GM21526 (cell line): ENCODE results near the gene C1orf122.
A peak's percentile ranks its signal among the peaks of the same experiment; 100 is the strongest.
"Not testable (repeated sequence)": the region's sequence is repeated elsewhere in the genome, so short reads cannot be mapped to it uniquely, and the experiment has no call there.

ENCODE experiments used
- ATAC-seq: cut with Tn5 transposase; IDR thresholded peaks from one replicate; pipeline ENCODE4 v1.9.1; 2021; ENCODE audit warnings: moderate library complexity; ENCODE audit not compliant: unreplicated experiment, low FRiP score

C1orf122 gene

GRCh38 chr1:37807555-37808368 is at the start of gene C1orf122, which contains the start of gene YRDC:
C1orf122 (plus strand) TSS chr1:37807790; CDS start chr1:37808405, 615 bp downstream.
YRDC (minus strand) TSS chr1:37808208; CDS start chr1:37808180, 28 bp downstream.
- peak; percentile 67 for ATAC-seq

- ATAC-seq = no peak
Measured at GRCh38 chr1:37759451-37759850, 48.1 kb upstream of the C1orf122 start.

DNA sequence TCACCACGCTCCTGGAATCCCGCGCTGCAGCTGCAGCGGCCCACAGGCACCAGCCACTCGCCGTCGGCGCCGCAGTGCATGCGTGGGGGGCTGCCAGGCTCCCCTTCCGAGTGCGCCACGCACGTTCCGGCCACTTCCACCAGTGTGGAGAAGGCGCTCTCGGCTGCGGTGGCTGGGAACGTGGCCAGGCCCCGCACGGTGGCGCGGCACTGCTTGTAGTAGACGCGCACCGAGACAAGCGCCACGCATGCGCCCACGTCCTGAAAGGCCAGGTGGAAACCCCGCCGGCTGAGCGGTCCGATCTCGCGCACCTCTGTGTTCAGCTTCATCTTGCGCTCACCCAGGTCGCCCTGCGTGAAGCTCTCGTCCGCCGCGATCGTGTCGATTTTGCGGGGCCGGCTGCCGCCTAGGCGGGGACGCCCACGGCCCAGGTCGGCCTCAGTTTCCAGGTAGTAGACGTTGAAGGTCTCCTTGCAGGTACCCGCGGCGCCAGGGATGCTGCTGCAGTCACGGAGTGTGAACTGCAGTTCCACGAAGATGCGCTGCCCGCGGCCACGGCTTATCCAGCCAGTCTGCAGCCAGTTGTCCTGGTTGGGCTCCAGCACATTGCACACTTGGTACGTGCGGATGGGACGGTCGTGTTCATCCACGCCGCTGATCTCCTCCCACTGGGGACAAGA is 46.0 kb upstream of the C1orf122 start:
- no peak for ATAC-seq

DNA sequence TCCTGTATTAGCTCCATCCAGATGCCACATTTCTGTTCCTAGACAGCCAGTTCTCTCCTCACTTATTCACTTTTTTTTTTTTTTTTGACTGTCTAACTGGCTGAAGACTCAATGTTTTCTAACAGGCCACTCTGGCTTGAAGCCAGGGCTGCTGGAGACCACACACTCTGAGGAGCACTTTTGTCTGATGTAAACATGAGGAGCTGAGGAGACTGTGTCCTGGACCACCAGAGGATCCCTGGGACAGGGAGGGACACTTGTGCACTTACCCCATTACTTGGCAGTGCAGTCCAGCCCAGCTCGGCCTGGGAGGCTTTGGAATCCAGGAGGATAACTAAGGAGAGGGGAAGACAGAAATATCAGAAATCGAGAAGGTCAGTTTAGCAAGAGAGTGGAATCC is 45.1 kb upstream of the C1orf122 start:
- no peak for ATAC-seq

DNA sequence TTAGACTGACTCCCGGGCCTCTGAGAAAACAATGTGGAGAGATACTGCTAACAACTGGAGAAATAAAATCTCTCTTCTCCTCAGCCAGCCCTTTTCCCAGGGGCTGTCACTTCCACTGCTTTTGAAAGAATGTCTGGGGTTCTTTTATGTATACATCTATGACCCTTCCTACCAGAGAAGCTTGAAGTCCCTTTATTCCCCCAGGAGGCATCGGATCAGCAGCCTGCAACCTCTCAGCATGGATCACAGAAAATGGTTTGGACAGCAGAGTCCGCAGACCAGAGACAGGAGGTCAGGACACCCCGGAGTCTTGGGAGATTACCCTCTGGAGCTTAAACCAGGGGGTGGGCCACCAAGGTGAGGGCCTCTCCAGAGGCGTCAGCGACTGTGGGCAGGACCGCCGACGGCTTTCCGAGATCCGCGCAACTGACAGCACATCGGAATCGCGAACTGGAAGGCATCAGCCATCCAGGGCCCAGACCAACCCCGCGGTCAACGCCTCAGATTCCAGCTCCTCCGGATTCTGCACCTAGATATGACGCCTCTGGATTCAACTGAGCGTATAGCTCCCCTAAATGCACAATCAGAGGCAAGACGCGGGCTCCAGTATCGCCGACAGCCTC is 43.7 kb upstream of the C1orf122 start:
- ATAC-seq = no peak

GRCh38 chr1:37764414-37764825 is 43.2 kb upstream of the C1orf122 start:
- ATAC-seq = no peak

DNA sequence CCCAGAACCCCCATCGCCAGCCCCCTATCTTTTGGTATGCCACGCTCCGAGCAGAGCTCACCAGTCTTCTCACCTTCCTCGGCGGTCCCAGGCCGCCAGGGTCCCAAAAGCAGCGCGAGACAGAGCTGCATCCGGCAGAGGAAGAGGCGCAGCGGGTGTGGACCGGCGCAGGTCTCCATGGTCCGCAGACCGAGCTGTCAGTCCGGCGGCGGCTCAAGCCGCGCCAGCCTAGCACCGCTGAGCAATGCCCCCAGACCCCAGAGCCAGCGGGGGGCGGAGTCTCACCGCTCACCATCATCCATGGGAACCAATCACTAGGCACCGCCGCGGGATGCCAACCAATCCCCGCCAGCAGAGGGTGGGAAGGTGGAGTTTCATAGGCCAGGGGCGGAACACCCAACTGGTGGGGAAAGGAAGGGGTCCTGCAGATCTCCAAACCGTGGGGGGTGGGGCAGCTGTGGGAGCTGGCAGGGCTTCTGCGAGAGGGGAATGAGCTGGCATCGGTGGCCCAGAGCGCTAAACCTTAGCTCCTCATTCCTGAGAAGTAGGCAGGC is 42.6 kb upstream of the C1orf122 start, which contains the start of gene EPHA10:
EPHA10 (minus strand) TSS at position 233 of the 554 bp plus-strand sequence; CDS start at position 179, 54 bp downstream.
- ATAC-seq = no peak

DNA sequence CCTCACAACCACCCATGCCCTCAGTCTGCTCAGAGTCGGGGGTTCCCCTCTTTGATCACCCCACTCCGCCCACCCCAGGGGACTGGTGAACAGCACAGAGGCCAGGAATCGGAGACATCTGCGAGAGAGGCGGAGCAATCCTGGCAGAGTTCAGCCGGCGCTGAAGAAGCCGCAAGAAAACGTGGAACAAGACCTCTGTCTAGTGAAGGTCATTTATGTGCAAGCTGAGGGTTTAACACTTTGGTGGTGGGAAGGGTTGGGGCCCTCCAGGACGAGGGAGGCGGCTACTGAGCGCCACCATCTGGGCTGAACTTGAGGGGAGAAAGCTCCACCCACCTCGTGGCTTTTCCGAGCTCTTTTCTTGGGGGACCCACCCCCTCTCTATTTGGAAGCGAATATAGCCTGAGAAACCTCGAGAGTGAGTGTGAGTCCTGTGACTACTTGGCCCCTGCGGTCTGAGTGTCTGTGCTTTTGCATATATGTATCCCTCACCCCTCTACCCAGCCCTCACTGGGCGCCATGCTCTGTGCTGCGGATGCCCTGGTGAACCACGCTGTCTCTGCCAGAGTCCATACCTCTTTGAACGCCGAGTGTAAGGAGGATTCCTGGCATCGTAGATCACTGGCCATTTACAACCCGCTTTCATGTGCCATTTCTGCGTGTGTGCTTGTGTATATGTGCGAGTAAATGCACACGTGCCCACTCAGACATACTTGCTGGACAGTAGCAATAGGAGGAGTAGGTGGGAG is 41.5 kb upstream of the C1orf122 start:
- no peak for ATAC-seq

GRCh38 chr1:37767488-37767887 is 40.1 kb upstream of the C1orf122 start:
- ATAC-seq = no peak

DNA sequence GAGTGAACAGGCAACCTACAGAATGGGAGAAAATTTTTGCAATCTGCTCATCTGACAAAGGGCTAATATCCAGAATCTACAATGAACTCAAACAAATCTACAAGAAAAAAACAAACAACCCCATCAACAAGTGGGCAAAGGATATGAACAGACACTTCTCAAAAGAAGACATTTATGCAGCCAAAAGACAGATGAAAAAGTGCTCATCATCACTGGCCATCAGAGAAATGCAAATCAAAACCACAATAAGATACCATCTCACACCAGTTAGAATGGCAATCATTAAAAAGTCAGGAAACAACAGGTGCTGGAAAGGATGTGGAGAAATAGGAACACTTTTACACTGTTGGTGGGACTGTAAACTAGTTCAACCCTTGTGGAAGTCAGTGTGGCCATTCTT is 36.1 kb upstream of the C1orf122 start:
- ATAC-seq = not testable (repeated sequence)

DNA sequence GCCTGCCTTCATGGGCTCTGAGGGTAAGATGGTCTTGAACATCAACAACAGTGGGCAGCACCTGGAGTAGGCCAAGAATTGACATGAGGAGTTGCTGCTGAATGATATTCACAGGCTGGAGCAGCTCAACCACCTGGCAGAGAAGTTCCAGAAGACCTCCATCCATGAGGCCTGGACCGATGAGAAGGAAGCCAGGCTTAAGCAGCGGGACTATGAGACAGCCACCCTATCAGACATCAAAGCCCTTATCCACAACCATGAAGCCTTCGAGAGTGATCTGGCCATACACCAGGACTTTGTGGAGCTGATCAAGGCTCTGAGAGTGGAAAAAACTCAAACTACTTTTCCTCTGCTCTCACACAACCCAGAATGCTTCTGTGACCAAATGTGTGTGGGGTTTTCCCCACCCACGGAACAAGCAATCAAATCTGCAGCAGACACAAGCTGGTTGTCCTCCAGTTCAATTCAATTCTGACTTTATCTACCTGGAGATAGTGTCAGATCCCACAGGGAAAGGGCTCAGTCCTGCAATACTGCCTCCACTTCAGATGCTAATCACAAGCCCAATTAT is 30.6 kb upstream of the C1orf122 start:
- ATAC-seq = no peak

DNA sequence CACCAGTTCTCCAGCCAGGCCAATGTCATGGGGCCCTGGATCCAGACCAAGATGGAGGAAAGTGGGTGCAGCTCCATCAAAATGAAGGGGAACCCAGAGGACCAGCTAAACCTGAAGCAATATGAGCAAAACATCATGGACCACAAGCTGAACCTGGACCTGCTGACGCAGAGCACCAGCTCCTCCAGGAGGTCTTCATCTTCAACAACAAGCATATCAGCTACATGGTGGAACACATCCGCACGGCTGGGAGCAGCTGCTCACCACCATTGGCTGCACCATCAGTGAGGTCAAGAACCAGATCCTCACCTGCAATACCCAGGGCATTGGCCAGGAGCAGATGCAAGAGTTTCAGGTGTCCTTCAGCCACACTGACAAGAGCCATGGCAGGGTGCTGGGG is 28.9 kb upstream of the C1orf122 start:
- no peak for ATAC-seq

- ATAC-seq = no peak
Measured at GRCh38 chr1:37782491-37782890, 25.1 kb upstream of the C1orf122 start.

DNA sequence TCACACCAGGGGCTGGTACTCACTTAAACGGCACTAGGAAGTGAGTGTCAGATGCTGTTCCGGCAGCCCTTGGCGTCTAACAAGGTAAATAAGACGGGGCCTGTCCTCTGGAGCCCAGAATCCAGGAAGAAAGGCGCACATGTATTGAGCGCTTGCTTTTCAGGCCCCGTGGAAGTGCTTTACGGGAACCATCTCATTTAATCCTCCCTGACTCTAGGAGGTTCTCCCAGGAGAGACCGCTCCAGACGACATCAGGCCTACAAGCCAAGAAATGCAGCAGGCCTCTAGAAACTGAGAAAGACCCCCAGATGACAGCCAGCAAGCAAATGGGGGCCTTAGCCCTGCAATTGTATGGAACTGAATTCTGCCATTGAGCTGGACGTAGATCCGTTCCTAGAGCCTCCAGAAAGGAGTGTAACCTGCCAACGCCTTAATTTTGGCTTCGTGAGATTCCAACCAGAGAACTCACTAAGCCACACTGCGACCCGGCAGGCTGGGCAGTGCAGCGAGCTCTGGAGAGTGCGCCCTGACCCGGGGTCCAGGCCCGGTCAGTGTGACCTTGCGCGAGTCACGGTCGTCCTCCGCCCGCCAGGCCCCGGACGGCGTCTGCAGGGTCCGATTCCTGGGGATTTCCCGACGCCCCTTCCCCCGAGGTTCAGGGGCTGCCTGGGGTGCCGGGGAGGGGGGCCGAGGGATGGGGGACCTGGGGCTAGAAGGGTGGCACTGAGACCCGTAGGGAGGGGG is 14.5 kb upstream of the C1orf122 start:
- no peak for ATAC-seq

- peak; percentile 51 for ATAC-seq
Measured at GRCh38 chr1:37793773-37794371, 13.7 kb upstream of the C1orf122 start, which contains the start of gene MANEAL. MANEAL (plus strand) TSS chr1:37793847; CDS start chr1:37794183, 336 bp downstream.

- ATAC-seq = peak; percentile 29
Measured at GRCh38 chr1:37794372-37795339, 12.9 kb upstream of the C1orf122 start.

GRCh38 chr1:37795340-37796125 is 12.1 kb upstream of the C1orf122 start:
- no peak for ATAC-seq
